ENCODE measurements around the gene SLC2A14. TPM values are rescaled to one million over a fixed set of nuclear protein-coding genes. Genes with fewer than 3 reads are reported as not detected.

SLC2A14 gene
- total RNA-seq, 1 experiment from 2014 or later, result 141 TPM

- H3K9me3 Mint-ChIP-seq (ENCODE audit: unreplicated experiment), result no peaks in the 10 kb centered on the region
- H3K4me1 Mint-ChIP-seq (ENCODE audit: low read depth, unreplicated experiment), result peaks cover 52% of the 10 kb centered on the region
- TF ChIP-seq, protein P1, sequence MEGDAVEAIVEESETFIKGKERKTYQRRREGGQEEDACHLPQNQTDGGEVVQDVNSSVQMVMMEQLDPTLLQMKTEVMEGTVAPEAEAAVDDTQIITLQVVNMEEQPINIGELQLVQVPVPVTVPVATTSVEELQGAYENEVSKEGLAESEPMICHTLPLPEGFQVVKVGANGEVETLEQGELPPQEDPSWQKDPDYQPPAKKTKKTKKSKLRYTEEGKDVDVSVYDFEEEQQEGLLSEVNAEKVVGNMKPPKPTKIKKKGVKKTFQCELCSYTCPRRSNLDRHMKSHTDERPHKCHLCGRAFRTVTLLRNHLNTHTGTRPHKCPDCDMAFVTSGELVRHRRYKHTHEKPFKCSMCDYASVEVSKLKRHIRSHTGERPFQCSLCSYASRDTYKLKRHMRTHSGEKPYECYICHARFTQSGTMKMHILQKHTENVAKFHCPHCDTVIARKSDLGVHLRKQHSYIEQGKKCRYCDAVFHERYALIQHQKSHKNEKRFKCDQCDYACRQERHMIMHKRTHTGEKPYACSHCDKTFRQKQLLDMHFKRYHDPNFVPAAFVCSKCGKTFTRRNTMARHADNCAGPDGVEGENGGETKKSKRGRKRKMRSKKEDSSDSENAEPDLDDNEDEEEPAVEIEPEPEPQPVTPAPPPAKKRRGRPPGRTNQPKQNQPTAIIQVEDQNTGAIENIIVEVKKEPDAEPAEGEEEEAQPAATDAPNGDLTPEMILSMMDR (IDR thresholded peaks at IDR 0.05; ENCODE audit: insufficient read depth in 1 of 2, low read depth in 1 of 2, low read length in 1 of 2, severe bottlenecking in 1 of 2, unreplicated experiment in 1 of 2), result no peak
- intact Hi-C loops (cut with micrococcal nuclease; ENCODE audit: unreplicated experiment), result loop anchor here (1.0 kb wide), 1 partner anchor 27 kb away; no protein-coding TSS in a partner anchor
- BruUV-seq (replicated peaks), result no TSS peak
- Histone ChIP-seq H3K4me1 (peaks cover 56% of the 10 kb centered on the region), H3K9me3 (no peaks in the 10 kb centered on the region; the same call in 1 of the 2 replicates), H3K4me3 (ENCODE audit: low read depth, low read length) (no peak overlapping the region), H3K27me3 (replicated peaks; ENCODE audit: control insufficient read depth, insufficient read depth, low read length) (no peaks in the 10 kb centered on the region), H3K36me3 (ENCODE audit: control insufficient read depth, insufficient read depth, low read length) (peaks cover 5% of the 10 kb centered on the region)
- no peak overlapping the region for H3K4me3 Mint-ChIP-seq (ENCODE audit: unreplicated experiment)
- DNase-seq, result peak in 1 of 2 experiments; percentile 7
- ChIA-PET CTCF (interaction anchor here (0.6 to 3.3 kb wide), 13 partner anchors 17 to 219 kb away, joined by 3 to 26 read pairs (median 5); partner anchors contain the start of gene SLC2A3), POLR2A (interaction anchor here (0.8 to 1.0 kb wide), 3 partner anchors 74 to 111 kb away, joined by 3 to 8 read pairs (median 4); no protein-coding TSS in a partner anchor)
- peaks cover 93% of the 10 kb centered on the region for H3K36me3 Mint-ChIP-seq (ENCODE audit: insufficient read depth, unreplicated experiment)
- peak overlapping the region; percentile 92 for H3K27ac Mint-ChIP-seq (ENCODE audit: unreplicated experiment)
- H3K27me3 Mint-ChIP-seq (ENCODE audit: insufficient read depth, unreplicated experiment), result no peaks in the 10 kb centered on the region
Observed at GRCh38 chr12:7859552-7859951, 13.2 kb downstream of the SLC2A14 start.

DNA sequence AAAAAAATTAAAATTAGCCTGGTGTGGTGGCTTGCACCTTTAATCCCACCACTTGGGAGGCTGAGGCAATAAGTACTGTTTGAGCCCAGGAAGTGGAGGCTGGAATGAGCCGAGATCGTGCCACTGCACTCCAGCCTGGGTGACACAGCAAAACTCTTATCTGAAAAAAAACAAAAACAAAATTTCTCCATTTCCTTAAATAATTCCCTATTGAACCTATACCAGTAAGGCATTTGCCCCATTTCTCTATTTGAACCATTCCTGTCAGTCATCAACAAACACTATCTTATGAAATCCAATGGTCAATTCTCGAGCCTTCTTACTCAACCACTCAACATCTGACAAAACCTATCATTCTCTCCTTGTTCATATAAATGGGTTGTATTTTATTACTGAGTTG is 14.7 kb downstream of the SLC2A14 start:
- Mint-ChIP-seq H3K27ac (ENCODE audit: unreplicated experiment) (peak overlapping the region; percentile 92), H3K36me3 (ENCODE audit: insufficient read depth, unreplicated experiment) (peaks cover 95% of the 10 kb centered on the region), H3K4me1 (ENCODE audit: low read depth, unreplicated experiment) (peaks cover 66% of the 10 kb centered on the region), H3K4me3 (ENCODE audit: unreplicated experiment) (peak overlapping the region; percentile 49), H3K9me3 (ENCODE audit: unreplicated experiment) (no peaks in the 10 kb centered on the region), H3K27me3 (ENCODE audit: insufficient read depth, unreplicated experiment) (no peaks in the 10 kb centered on the region)
- Histone ChIP-seq H3K9me3 (no peaks in the 10 kb centered on the region; the same call in 1 of the 2 replicates), H3K4me3 (ENCODE audit: low read depth, low read length) (no peak overlapping the region), H3K36me3 (ENCODE audit: control insufficient read depth, insufficient read depth, low read length) (peaks cover 2% of the 10 kb centered on the region), H3K27me3 (replicated peaks; ENCODE audit: control insufficient read depth, insufficient read depth, low read length) (no peaks in the 10 kb centered on the region), H3K4me1 (peaks cover 72% of the 10 kb centered on the region)
- TF ChIP-seq, protein P1 (IDR thresholded peaks at IDR 0.05; ENCODE audit: insufficient read depth in 1 of 2, low read depth in 1 of 2, low read length in 1 of 2, severe bottlenecking in 1 of 2, unreplicated experiment in 1 of 2), result no peak
- DNase-seq, result peak in 1 of 2 experiments; percentile 30
- CTCF ChIA-PET, result interaction anchor here (3.3 kb wide), 1 partner anchor 75 kb away, joined by 26 read pairs; no protein-coding TSS in a partner anchor
- POLR2A ChIA-PET, result no interaction called here
- intact Hi-C loops (cut with micrococcal nuclease; ENCODE audit: unreplicated experiment), result no loop called here
- BruUV-seq (replicated peaks), result no TSS peak

GRCh38 chr12:7856516-7856915 is 16.2 kb downstream of the SLC2A14 start:
- TF ChIP-seq, protein P1 (IDR thresholded peaks at IDR 0.05; ENCODE audit: insufficient read depth in 1 of 2, low read depth in 1 of 2, low read length in 1 of 2, severe bottlenecking in 1 of 2, unreplicated experiment in 1 of 2), result no peak
- peaks cover 1% of the 10 kb centered on the region for H3K36me3 ChIP-seq (ENCODE audit: control insufficient read depth, insufficient read depth, low read length)
- Mint-ChIP-seq H3K4me1 (ENCODE audit: low read depth, unreplicated experiment) (peaks cover 80% of the 10 kb centered on the region), H3K36me3 (ENCODE audit: insufficient read depth, unreplicated experiment) (peaks cover 98% of the 10 kb centered on the region), H3K27ac (ENCODE audit: unreplicated experiment) (peak overlapping the region; percentile 92), H3K9me3 (ENCODE audit: unreplicated experiment) (no peaks in the 10 kb centered on the region), H3K27me3 (ENCODE audit: insufficient read depth, unreplicated experiment) (no peaks in the 10 kb centered on the region), H3K4me3 (ENCODE audit: unreplicated experiment) (peak overlapping the region; percentile 40)
- DNase-seq, result peak; percentile 64 to 74
- peaks cover 83% of the 10 kb centered on the region for H3K4me1 ChIP-seq
- H3K4me3 ChIP-seq (ENCODE audit: low read depth, low read length), result no peak overlapping the region
- no peaks in the 10 kb centered on the region for H3K27me3 ChIP-seq (replicated peaks; ENCODE audit: control insufficient read depth, insufficient read depth, low read length)
- POLR2A ChIA-PET, result no interaction called here
- no peaks in the 10 kb centered on the region; the same call in 1 of the 2 replicates for H3K9me3 ChIP-seq
- no TSS peak for BruUV-seq (replicated peaks)
- CTCF ChIA-PET, result no interaction called here
- intact Hi-C loops (cut with micrococcal nuclease; ENCODE audit: unreplicated experiment), result no loop called here

Measured in Caco-2 (cell line).